HG03045 (cell line): ENCODE measurements around the gene EZR.

ENCODE experiments used
- ATAC-seq: cut with Tn5 transposase; IDR thresholded peaks from one replicate; pipeline ENCODE4 v1.9.1; 2021; ENCODE audit warnings: mild to moderate bottlenecking, moderate library complexity; ENCODE audit not compliant: unreplicated experiment

The EZR gene

GRCh38 chr6:158819213-158819976 lies at the start of gene EZR:
TSS of gene EZR (minus strand) at chr6:158819368. CDS start at chr6:158818093, 1,275 bp downstream.
- peak; percentile 48 for ATAC-seq

GRCh38 chr6:158868122-158868480 lies 48.9 kb upstream of the EZR start:
- ATAC-seq, result no peak

GRCh38 chr6:158867381-158868121 lies 48.4 kb upstream of the EZR start:
- no peak for ATAC-seq

DNA sequence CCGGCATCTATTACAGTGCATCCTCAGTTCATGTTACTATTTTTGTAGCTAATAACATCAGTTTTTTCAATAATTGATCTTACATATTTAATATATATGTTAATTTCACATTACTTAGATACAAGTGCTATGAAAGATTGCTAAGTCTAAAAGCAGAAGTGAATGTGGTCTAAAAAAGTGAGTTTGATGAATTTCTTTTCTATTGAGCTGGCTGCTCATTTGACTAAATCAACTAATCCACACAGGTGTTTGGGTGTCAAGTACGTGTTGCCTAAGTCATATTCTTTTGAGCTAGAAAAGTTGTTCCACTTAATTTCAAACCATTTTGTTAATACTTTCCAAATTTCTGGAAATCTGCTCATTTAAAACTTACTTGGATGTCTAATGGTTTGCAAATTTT lies 46.6 kb upstream of the EZR start:
- no peak for ATAC-seq

GRCh38 chr6:158863646-158864045 lies 44.5 kb upstream of the EZR start:
- ATAC-seq, result no peak

DNA sequence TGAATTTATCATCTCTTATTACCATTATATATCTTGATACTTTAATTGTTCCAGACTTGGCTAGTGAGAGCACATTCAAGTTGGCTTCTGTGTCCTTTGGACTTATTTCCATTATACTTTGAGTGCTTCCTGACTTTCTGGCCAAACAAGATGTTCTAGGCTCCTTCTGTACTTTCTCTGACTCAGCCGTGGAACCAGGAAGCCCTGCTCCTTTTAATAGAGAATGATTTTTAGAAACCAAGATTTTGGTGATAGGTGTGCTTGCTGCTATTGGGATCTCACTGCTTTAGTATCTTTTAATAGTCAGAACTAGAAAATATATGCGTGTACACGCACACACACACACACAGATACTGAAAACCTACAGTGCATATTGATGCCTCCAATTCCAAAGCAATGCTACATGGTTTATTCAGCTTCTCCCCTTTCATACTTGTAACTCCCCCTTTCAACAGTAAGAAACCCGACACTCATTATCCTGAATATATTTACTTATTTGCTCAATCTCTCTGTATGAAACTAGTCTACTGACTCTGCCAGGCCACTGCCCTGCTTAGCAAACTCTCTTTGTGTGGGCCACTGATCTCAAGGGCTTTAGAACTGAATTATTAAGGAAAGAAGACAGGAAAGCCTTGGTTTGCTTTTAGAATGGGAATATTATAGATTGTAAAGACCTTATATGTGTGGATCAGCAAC lies 42.7 kb upstream of the EZR start:
- no peak for ATAC-seq

DNA sequence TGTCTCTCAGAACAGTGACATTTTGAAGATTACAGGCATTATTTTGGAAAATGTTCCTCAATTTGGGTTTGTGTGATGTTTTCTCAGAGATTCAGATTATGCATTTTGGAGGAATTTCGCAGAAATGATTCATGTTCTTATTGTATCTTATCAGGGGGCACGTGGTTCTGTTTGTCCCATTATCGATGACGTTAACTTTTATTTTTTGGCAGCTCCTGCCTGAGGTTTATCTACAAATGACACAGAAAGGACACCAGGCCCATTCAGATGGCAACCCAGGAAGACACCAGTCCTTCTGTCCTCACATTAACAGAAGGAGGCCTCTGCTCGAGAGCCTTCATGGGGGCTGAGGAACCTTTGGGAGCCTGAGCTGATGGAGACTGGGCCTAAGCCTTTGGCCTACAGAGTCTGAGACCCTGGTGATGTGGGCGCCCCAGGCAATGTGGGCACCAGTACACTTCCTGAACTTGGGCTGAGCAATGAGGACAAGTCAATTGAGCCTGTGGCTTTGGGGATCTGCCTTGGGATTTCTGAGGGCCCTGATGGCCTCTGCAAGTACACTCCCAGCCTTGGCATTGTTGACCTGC lies 41.2 kb upstream of the EZR start:
- no peak for ATAC-seq

DNA sequence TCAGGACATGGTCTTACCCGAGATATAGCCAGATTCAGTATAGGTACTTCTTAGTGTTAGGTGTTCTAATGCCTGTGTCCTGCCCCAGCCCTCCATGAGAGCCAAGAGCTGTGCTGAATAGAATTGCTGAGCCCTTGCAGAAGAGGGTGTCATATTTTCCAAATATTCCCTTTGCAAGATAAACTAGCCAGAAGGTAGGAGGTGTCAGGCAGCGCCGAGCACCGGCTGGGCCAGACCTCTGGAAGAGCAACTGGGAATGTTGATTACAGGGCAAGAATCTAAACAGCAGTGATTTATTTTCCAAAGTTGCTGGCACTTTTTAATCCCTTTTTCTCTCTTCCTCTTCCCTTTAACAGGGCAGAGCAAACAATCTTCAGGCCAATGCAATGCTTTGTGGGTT lies 37.1 kb upstream of the EZR start:
- no peak for ATAC-seq

DNA sequence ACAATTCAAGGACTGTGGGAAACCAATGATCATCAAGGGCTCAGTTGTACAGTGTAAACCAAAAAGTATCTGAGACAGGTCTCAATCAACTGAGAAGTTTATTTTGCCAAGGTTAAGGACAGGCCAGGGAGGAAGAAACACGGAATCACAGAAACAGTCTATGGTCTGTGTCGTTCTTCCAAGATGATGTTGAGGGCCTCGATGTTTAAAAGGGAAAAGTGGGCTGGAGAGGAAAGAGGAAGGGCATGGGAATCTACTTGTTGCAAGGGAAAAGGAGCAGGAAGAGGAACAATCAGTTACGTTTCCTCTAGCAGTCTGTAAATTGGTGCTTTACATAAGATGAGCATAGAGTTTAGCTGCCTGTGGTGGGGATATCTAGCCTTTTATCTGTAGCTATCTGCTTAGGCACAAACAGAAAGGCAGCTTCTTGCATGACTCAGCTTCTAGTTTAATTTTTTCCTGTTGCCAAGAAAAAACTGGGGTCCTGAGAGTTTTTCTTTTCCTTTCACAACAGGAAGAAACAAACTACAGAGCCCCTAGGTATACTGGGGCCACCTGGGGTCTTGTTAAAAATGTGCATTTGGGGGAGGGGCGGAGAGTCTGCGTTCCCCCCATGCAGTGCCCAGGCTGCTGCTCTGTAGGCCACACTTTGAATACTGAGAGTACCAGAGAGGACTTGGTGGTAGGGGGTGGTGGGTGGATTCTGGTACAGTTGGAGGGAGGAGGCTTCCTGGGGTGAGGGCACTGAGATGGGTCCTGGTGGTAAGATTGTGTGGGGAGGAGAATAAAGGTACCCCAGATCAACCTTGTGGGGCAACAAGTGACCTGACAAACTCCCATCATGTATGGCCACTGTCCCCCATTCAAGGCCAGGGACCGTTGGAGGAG lies 35.3 kb upstream of the EZR start:
- ATAC-seq, result no peak

- no peak for ATAC-seq
These were observed 34.7 kb upstream of the EZR start for GRCh38 chr6:158853880-158854213.

- ATAC-seq, result peak; percentile 85
These were observed 34.1 kb upstream of the EZR start for GRCh38 chr6:158853072-158853879.

GRCh38 chr6:158852312-158853071 lies 33.3 kb upstream of the EZR start:
- ATAC-seq, result no peak

DNA sequence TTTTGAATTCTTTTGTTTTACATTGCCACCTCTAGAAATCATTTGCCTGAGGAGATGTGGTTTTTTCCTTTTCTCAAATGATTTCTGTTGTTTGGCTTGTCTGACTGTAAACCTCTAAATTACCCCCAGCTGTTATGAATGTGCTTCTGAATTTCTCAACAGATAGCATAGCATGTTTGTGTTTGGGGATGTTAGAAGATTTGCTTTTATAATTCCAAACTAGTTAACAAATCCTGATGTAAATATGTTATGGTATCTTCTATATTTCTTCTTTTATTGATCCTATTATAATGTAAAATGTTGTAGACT lies 31.6 kb upstream of the EZR start:
- ATAC-seq, result no peak

DNA sequence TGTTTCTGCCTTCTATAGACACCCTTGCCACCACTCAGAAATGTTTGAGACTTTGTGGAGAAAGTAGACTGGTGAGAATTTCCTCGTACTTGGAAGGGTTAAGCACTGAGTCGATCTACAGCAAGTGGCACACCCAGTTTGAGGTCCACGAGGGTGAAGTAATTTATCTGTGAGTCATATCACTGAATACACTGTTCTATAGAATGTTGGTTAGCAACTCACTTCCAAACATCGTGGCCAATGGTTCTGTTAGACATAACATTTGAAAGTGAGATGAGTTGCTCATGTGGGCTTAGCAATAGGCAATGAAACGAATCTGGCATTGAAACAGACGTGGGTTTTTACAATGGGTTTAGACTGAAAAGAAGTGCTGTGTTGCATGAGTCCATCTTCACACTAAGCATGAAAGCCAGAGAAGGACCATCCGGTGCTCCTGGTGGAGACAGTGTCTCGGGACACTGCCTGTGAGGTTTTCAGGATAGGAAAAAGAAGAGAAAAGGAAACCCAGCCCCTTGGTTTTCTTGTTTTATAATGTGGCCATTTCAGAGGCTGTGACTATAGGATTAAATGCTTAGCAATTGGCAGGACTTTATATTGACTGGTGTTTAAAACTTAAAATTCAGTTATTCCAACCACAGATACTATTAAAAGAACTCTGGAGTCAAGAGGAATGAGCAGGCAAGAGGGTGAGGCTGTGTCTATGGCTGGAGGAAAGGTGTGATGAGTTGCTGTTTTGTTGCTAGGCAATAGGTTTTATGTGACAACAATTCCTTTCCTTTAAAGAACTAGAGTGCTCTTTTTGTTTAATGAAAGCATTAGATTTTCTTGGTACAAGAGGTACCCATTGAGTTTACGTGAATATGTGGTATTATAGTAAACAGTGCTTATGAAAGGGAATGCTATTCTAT lies 31.0 kb upstream of the EZR start:
- no peak for ATAC-seq

GRCh38 chr6:158848490-158848895 lies 29.3 kb upstream of the EZR start:
- ATAC-seq, result no peak

- ATAC-seq, result no peak
These were observed 28.6 kb upstream of the EZR start for GRCh38 chr6:158847786-158848185.

DNA sequence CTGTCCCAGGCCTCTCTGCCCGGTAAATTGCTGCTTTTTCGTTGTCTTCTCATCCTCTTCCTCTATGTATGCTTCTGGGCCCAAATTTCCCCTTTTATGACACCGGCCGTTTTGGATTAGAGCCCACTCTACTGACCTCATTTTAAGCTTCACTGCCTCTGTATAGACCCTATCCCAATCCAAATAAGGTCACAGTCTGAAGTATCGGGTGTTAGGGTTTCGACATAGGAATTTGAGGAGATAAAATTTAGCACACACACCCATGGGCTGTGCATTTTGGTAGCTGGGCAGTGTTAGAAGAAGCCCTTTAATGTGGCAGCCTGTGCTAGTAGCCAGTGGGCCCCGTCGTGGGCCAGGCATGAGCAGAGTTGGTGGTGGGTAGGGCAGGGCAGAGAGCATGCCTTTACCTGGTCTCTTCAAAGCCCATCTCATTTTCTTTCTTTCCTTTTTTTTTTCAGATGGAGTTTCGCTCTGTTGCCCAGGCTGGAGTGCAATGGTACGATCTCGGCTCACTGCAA lies 27.9 kb upstream of the EZR start:
- no peak for ATAC-seq
